Glomerular endothelial cell (primary cell): Measurements from ENCODE around the gene PARL. TPM values are rescaled to one million over a fixed set of nuclear protein-coding genes. Genes with fewer than 3 reads are reported as not detected.

Experiments used
- DNase-seq: peaks from one replicate; pipeline ENCODE4 v3.0.0-alpha.2; 2011; ENCODE audit warnings: low read depth, low spot score; ENCODE audit errors: extremely low read depth
- total RNA-seq: library from RNA; depleted of rRNA; stranded (reverse); fragments of >200 nt; gene quantifications from 2 replicates; pipeline ENCODE4 v1.2.3, GENCODE V29; 2015

Gene PARL
- total RNA-seq, 1 donor from 2014 or later: 29.6 TPM

GRCh38 chr3:183818041-183818620, 66.5 kb downstream of the PARL start:
- DNase-seq: no peak

DNA sequence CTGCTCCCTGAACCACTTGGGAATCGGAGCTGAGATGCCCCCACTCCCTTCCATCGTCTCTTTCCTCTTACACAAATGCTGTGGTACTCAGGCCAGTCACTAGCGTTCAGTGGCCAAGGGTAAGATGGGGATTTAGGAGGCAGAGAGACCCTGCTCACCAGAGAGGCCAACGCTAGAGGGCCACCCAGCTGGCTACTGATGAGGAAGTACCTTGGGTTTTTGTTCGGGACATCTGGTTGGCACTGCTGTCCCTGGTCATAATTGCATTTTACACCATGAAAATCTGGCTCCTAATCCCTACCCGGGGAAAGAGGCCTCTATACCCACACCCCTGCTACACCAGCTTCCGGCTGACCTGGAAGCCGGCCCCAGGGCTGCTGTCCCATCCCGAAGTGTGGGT, 67.0 kb downstream of the PARL start:
- DNase-seq: no peak

DNA sequence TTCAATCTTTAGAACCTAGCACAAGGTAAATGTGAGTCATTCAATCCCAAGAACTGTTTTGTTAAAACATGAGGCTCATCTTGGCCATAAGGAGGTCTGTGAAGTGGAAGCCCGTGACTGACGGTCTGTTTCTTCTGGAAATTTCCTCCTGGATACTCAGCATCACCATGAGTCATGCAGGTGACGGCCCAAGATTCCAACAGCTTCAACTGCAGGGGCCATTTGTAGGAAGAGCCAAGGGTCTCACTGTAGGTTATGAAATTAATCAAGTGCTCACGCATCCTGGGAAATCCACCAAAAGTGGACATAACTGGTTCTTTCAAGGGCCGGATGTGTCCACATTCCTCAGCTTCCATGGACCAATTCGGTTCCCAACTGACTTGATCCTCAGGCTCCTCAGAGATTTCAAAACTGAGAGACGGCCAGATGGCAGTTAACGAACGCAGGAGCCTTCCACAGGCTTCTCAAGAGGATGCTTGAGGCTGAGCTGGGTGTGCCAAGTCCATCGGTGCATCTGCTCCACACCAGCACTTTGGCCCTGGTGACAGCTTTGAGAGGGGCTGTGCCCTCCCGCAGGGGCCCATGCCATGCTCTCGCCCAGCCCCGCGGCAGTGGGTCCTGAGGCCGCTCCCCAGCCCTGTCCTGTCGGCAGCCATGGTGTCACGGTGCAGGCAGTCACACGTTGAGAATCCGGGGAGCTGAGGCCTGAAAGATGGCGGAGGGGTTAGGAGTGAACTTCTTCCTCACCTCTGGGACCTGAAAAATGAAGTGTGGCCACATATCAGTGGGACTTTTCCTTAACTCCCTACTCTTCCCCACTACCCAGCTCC, 67.8 kb downstream of the PARL start:
- no peak for DNase-seq

DNA sequence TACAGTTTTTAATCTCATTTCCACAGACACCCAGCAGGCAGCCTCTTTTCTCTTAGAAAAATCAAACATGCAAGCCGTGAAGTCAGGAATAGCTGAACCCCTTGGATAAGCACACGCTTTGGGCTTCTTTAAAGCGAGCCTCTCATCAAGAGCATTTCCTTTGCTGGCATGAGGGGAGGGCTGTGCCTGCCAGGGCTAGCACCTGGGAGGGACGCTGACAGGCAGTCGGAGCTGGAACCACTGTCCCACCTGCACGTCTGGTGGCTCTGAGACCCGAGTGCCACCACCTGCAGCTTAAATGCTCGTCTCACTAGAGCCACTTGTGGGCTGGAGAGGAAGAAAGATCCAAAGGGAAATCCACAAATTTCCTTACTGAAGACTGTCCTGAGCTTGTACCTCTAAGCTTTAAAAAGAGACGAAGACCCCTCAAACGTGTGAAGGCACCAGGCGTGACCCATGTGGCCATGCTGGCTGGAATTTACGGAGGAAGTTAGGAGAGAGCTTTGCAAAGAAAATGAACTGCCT, 68.7 kb downstream of the PARL start:
- DNase-seq: no peak

DNA sequence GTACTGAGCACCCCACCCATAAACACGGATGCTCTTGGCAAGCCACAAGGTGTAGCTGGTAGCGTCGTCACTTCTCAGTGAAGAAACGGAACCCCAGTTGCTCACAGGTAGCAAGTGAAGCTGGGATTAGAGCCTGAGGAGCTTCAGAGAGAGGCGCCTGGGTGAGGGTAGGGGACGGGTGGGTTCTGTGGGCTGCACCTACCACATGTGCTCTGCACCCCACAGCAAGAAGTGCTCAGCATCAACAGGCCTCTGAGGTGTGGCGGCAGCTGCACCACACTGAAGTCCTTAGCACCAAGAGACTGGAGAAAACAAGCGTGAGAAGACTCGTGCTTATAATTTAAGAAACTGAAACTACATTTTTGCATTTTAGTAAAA, 69.1 kb downstream of the PARL start:
- no peak for DNase-seq

DNA sequence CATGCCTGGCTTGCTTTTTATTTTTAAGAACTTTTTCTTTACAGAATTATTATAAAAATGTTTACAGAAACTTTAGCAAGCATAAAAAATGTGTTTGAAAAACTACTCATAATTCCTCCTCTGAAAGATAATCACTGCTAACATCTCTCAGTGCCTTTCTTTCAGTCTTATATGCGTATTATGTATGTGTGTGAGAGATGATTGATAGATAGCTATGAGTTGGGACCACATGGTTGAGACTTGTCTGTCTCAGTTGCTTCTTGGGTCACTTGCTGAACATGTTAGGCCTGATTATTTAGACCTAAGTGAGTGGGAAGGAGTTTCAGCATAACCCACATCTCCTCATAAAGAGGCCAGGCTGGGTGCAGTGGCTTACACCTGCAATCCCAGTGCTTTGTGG, 70.4 kb downstream of the PARL start:
- no peak for DNase-seq

DNA sequence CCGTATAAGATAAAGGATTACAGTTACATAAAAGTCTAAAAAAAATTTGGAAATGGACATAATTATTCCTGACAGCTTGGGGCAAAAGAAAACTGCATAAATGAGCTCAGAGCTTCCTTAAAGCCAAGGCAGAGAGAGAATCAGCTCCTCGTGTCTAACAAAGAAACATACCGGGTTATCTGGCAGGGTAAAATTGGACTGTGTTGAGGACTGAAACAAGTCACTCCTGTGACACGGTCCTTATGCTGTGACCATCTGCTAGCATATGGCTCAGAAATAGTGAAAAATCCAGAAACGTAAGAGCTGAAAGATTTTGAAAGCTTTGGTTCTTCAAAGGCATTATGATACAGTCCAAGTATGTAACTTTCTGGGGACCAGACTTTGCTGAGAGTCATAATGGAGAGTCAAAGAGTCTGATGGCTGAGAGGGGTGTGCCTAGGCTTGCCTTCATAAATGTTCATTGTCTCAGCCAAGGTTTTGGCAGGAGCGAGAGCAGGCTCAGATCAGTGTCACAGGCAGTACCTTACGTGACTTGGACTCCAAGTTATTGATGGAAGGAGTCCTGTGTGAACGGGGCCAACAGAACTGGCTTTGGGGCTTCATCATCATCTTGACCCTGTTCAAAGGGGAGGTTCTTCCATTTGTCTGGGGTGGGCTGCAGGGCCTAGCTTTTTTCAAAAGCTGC, 71.8 kb downstream of the PARL start:
- DNase-seq: no peak

GRCh38 chr3:183811638-183812037, 73.0 kb downstream of the PARL start:
- DNase-seq: no peak

- DNase-seq: no peak
Measured at GRCh38 chr3:183810643-183811594, 73.8 kb downstream of the PARL start.

DNA sequence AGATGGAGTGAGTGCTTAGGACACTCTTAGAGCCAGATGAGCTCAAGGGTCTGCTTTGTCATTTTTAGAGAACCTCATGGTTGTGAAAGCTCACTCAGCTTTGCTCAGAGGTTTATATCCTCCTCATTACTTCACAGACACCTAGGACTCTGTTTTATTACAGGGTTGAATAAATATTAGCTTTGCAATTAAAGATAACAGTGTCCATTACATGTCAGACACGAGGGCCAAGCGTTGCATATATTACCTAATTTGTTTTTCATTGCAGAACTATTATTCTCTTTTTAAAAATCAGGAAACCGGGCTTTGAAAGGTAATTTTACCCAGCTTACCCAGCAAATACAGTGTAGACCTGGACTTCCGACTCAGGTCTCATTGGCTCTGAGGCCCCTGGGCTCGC, 75.4 kb downstream of the PARL start:
- no peak for DNase-seq

DNA sequence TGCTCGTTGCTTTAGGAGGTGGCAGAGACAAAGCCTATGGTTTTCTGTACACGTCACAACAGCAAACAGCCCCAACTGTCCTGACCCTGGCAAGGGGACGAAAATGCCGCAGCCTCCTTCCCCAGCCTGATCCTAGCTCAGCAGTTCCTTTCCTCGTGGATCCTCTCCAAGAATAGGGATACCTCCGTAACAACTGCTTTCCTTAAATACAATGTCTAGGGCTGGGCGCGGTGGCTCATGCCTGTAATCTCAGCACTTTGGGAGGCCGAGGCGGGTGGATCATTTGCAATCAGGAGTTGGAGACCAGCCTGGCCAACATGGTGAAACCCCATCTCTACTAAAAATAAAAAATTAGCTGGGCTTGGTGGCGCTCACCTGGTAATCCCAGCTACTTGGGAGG, 76.3 kb downstream of the PARL start:
- DNase-seq: no peak

DNA sequence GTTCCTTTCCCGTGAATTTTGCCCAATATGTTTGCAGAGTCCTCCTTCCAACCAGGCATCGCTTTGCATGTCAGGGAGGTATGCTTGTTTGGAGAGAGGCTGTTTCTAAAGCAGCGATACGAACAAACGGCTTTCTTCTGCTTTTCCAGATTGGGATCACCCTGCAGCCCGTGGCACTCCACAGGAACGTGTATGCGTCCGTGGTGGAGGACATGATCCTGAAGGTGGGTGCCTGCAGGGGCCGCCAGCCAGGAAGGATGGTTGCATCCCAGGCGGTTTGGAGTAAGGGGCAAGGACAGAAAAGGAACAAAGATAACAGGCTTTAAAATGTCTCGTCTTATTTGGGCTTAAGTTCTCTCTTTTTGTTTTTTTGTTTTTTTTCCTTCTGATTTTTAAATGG, 76.8 kb downstream of the PARL start:
- DNase-seq: no peak

DNA sequence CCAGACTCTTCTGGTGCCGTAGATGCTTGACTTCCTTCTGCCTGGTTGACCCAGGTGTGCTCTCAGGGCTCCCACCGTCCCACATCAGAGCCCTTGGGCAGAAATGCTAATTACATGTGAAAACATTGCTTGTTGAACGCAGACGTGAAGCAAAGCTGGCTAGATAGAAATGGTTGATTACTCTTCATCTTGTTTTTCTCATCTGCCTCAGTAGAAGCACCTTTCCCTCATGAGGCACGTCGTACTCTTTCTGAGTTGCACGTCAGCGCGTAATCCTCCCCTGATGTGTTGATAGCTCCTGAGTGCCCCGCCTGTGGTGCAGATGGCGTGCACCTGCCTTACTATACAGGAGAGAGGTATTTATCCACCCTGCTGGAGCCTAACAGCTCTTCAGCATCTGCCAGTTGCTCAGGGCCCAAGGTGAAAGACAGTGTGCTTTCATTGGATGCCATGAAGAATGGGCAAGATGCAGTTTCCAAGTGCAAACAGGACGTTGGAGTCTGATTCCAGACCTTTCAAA, 77.4 kb downstream of the PARL start:
- DNase-seq: no peak

GRCh38 chr3:183802989-183803388, 81.7 kb downstream of the PARL start:
- no peak for DNase-seq

DNA sequence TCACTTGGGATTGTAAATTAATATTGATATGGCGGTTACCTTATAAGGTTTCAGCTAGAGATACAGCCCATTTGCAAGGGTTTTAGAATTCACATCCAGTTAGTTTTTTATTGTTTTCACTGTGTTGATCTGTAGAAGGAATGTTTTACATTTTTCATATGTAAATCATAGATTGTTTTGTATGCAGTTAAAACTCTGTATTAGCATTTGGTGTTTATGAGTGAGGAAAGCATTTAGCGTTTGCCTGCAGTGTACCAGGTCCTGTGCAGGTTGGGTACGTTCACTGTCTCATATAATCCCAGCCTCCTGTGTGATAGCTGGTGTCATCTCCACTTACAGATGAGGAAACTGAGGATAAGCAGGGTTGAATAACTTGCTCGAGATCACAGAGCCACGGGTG, 83.1 kb downstream of the PARL start:
- DNase-seq: no peak

- no peak for DNase-seq
Measured at GRCh38 chr3:183800243-183800863, 84.3 kb downstream of the PARL start.

- DNase-seq: no peak
Measured at GRCh38 chr3:183799461-183799860, 85.2 kb downstream of the PARL start.

DNA sequence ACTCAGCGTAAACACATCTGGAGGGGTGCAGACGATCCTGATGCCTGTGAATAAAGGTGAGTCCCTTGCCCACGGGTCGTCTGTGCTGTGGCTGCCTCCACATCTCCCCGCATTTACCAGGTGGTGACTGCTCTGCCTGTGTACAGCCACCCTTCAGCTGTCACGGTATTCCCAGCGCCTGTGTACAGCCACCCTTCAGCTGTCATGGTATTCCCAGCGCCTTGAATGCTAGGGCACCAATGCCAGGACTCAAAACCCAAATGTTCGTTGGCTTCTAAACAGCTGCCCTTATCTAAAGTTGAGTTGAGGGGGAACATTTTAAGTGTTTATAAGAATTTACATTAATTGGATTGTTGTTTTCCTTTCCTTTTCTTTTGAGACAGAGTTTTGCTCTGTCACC, 86.7 kb downstream of the PARL start:
- no peak for DNase-seq

DNA sequence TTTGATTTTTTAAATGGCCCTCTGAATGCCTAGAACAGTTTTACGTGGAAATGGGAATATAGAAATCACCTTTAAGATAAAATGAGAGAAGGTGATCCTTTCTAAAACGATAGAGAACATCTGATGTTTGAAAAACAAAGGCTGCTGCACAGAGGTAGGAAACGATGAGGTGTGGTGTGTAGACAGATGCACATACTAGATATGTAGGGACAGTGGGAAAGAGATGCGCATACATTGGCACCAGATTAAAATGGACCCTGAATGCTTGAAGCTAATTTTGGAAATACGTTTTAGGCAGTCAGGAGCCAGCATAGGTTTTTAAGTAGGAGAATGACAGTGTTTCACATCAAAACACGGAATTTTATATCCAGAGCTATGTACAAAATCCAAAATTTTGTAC, 88.3 kb downstream of the PARL start:
- DNase-seq: no peak

DNA sequence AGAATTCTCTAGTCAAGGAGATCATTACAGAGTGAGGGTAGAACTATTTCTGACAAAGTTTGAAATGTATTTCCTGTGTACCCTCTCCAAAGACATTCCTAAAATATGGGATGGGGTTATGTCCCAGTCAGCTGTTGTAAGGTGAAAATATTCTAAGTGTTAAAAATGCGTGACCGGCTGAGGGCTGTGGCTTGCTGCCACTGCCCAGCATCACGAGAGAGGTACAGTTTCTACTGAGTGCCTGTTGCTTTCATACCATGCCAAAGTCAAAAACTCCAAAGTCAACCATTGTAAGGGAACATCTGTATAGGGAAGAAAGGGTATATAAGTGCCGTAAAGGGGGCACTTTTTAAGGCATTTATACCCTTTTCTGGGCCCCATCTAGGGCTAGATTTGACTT, 90.2 kb downstream of the PARL start:
- DNase-seq: no peak
